Tibial artery (tissue), 4 donors: ENCODE results near the gene PKIB.
"Not testable (repeated sequence)": the region's sequence is repeated elsewhere in the genome, so short reads cannot be mapped to it uniquely, and the experiment has no call there.

Source experiments
- DNase-seq, 2 donors: peaks; one replicate each; pipeline ENCODE4 v3.0.0-alpha.2; 2019
- H3K27ac ChIP-seq, 2 donors: fragments of 200-600 bp; sonication (generic) in 1 of 2; 1 replicate in 1 of 2; 2 replicates in 1 of 2; pipeline ENCODE4 v1.5.1; 2018 to 2019; ENCODE audit warnings: mild to moderate bottlenecking in 1 of 2
- H3K27me3 ChIP-seq, 2 donors: fragments of 200-600 bp; sonication (generic) in 1 of 2; one replicate each; pipeline versions ENCODE4 v1.5.1 to v1.6.0; 2016 to 2019
- H3K36me3 ChIP-seq, 3 donors: fragments of 200-600 bp; sonication (generic) in 2 of 3; one replicate each; pipeline ENCODE4 v1.5.1; 2016 to 2019; ENCODE audit warnings: mild to moderate bottlenecking in 2 of 3
- H3K4me1 ChIP-seq, 4 donors: fragments of 200-600 bp; sonication (generic) in 2 of 4; 1 replicate in 3 of 4; 2 replicates in 1 of 4; pipeline ENCODE4 v1.5.1; 2016 to 2019
- H3K4me3 ChIP-seq, 2 donors: fragments of 200-600 bp; sonication (generic) in 1 of 2; 1 replicate in 1 of 2; 2 replicates in 1 of 2; pipeline ENCODE4 v1.5.1; 2018 to 2019; ENCODE audit warnings: mild to moderate bottlenecking in 2 of 2
- H3K9me3 ChIP-seq, 3 donors: fragments of 200-600 bp; sonication (generic) in 1 of 3; one replicate each; pipeline ENCODE4 v1.5.1; 2016 to 2019
- CTCF ChIP-seq, 2 experiments: fragments of 200-600 bp in 1 of 2; fragments of 450-650 bp in 1 of 2; IDR thresholded peaks; one replicate each; pipeline ENCODE4 v1.5.1; 2017 to 2019; ENCODE audit warnings: antibody characterized with exemption in 2 of 2, mild to moderate bottlenecking in 1 of 2, moderate library complexity in 1 of 2
- intact Hi-C: fragments of 100-400 bp; cut with DNase I; formaldehyde crosslinking; loops from one replicate; pipeline ENCODE4 v1.15.0; 2023; ENCODE audit warnings: low total_unique reads

Gene PKIB

GRCh38 chr6:122580737-122581136, 29.5 kb upstream of the PKIB start:
- no peaks in the 10 kb centered on the region for H3K27me3 ChIP-seq
- DNase-seq: no peak
- no peak for TF ChIP-seq CTCF (IDR thresholded peaks at IDR 0.05)
- H3K27ac ChIP-seq: no peak overlapping the region
- intact Hi-C loops: no loop called here
- peaks cover 0 to 4% (median 0%) of the 10 kb centered on the region in 3 donors for H3K9me3 ChIP-seq
- no peak overlapping the region for H3K4me3 ChIP-seq
- no peaks in the 10 kb centered on the region for H3K36me3 ChIP-seq
- no peaks in the 10 kb centered on the region for H3K4me1 ChIP-seq

GRCh38 chr6:122589115-122589514, 21.1 kb upstream of the PKIB start:
- Histone ChIP-seq H3K4me1 (no peaks in the 10 kb centered on the region), H3K27me3 (no peaks in the 10 kb centered on the region), H3K27ac (no peak overlapping the region), H3K4me3 (no peak overlapping the region), H3K9me3 (no peaks in the 10 kb centered on the region), H3K36me3 (no peaks in the 10 kb centered on the region)
- intact Hi-C loops: no loop called here
- no peak for DNase-seq
- TF ChIP-seq CTCF (IDR thresholded peaks at IDR 0.05): no peak

GRCh38 chr6:122598295-122598694, 11.9 kb upstream of the PKIB start:
- intact Hi-C loops: loop anchor here (5.0 kb wide), 1 partner anchor 2001 kb away; no protein-coding TSS in a partner anchor
- not testable (repeated sequence) for DNase-seq, H3K27ac ChIP-seq, H3K27me3 ChIP-seq, H3K36me3 ChIP-seq, H3K4me1 ChIP-seq, H3K4me3 ChIP-seq
- peaks cover 0 to 13% (median 13%) of the 10 kb centered on the region in 3 donors for H3K9me3 ChIP-seq

GRCh38 chr6:122604676-122605075, 5.5 kb upstream of the PKIB start:
- intact Hi-C loops: no loop called here
- Histone ChIP-seq H3K4me1 (peaks cover 0 to 2% (median 0%) of the 10 kb centered on the region in 4 donors), H3K27ac (no peak overlapping the region), H3K9me3 (no peaks in the 10 kb centered on the region), H3K27me3 (no peaks in the 10 kb centered on the region), H3K36me3 (no peaks in the 10 kb centered on the region), H3K4me3 (no peak overlapping the region)
- TF ChIP-seq CTCF (IDR thresholded peaks at IDR 0.05): no peak
- DNase-seq: no peak

GRCh38 chr6:122610690-122611455, 668 bp downstream of the PKIB start:
- peak; percentile 31 to 71 for DNase-seq
- intact Hi-C loops: no loop called here
- H3K27ac ChIP-seq: peak overlapping the region in 1 of 2 donors; percentile 16
- H3K4me3 ChIP-seq: peak overlapping the region; percentile 52 to 69
- peaks cover 0 to 21% (median 14%) of the 10 kb centered on the region in 4 donors for H3K4me1 ChIP-seq
- no peaks in the 10 kb centered on the region for H3K27me3 ChIP-seq
- no peaks in the 10 kb centered on the region for H3K36me3 ChIP-seq
- H3K9me3 ChIP-seq: no peaks in the 10 kb centered on the region
- TF ChIP-seq CTCF (IDR thresholded peaks at IDR 0.05): no peak

GRCh38 chr6:122612838-122613237, 2.6 kb downstream of the PKIB start:
- no peaks in the 10 kb centered on the region for H3K36me3 ChIP-seq
- no peak overlapping the region for H3K27ac ChIP-seq
- H3K4me3 ChIP-seq: no peak overlapping the region
- no peaks in the 10 kb centered on the region for H3K9me3 ChIP-seq
- peaks cover 0 to 21% (median 14%) of the 10 kb centered on the region in 4 donors for H3K4me1 ChIP-seq
- no peak for TF ChIP-seq CTCF (IDR thresholded peaks at IDR 0.05)
- intact Hi-C loops: no loop called here
- DNase-seq: no peak
- H3K27me3 ChIP-seq: no peaks in the 10 kb centered on the region
